Loucy (cell line): ENCODE data around the gene PPIL6.

Source experiments
- H2AFZ ChIP-seq: fragments of 200-600 bp; sonication (generic); 2 replicates; pipeline ENCODE4 v1.6.0; 2016; ENCODE audit warnings: antibody characterized with exemption, mild to moderate bottlenecking, low read length, moderate library complexity
- H3F3A ChIP-seq: fragments of 200-600 bp; 2 replicates; pipeline ENCODE4 v1.6.0; 2016; ENCODE audit warnings: antibody characterized with exemption, low read depth, mild to moderate bottlenecking
- H3K27me3 ChIP-seq: fragments of 200-600 bp; sonication (generic); 2 replicates; pipeline ENCODE4 v1.6.1; 2014; ENCODE audit warnings: low read length, mild to moderate bottlenecking; ENCODE audit not compliant: insufficient read depth, poor library complexity, severe bottlenecking
- H3K36me3 ChIP-seq: fragments of 200-600 bp; sonication (generic); 2 replicates; pipeline ENCODE4 v1.6.1; 2016; ENCODE audit warnings: low read length; ENCODE audit not compliant: insufficient read depth
- H3K4me1 ChIP-seq: fragments of 200-600 bp; sonication (generic); 2 replicates; pipeline ENCODE4 v1.5.1; 2014; ENCODE audit warnings: low read length, mild to moderate bottlenecking; ENCODE audit not compliant: insufficient read depth, poor library complexity, severe bottlenecking
- H3K4me2 ChIP-seq: fragments of 200-600 bp; sonication (generic); 2 replicates; pipeline ENCODE4 v1.6.0; 2014; ENCODE audit warnings: antibody characterized with exemption, low read length, low read depth, mild to moderate bottlenecking; ENCODE audit not compliant: poor library complexity, severe bottlenecking
- H3K4me3 ChIP-seq: fragments of 200-600 bp; sonication (generic); 2 replicates; pipeline ENCODE4 v1.5.1; 2014; ENCODE audit warnings: low read length, mild to moderate bottlenecking, mixed read lengths; ENCODE audit not compliant: poor library complexity, severe bottlenecking
- H3K79me2 ChIP-seq: fragments of 200-600 bp; sonication (generic); 2 replicates; pipeline ENCODE4 v1.6.1; 2014; ENCODE audit warnings: low read length; ENCODE audit not compliant: insufficient read depth
- H3K9ac ChIP-seq: fragments of 200-600 bp; sonication (generic); 2 replicates; pipeline ENCODE4 v1.6.0; 2014; ENCODE audit warnings: mild to moderate bottlenecking, low read depth, low read length, moderate library complexity; ENCODE audit not compliant: poor library complexity, severe bottlenecking
- H3K9me2 ChIP-seq: fragments of 200-600 bp; sonication (generic); replicated peaks from 2 replicates; pipeline ENCODE4 v1.6.1; 2016; ENCODE audit warnings: low read depth, low read length, mixed read lengths
- H3K9me3 ChIP-seq: fragments of 200-600 bp; sonication (generic); 2 replicates; pipeline ENCODE4 v1.6.1; 2014; ENCODE audit warnings: mild to moderate bottlenecking, antibody characterized with exemption, low read length, low read depth; ENCODE audit not compliant: insufficient read depth
- H4K20me1 ChIP-seq: fragments of 200-600 bp; sonication (generic); 2 replicates; pipeline ENCODE4 v1.6.0; 2014; ENCODE audit warnings: antibody characterized with exemption, low read length, mild to moderate bottlenecking; ENCODE audit not compliant: insufficient read depth, poor library complexity, severe bottlenecking
- CTCF ChIP-seq: fragments of 200-600 bp; sonication (generic); conservative IDR thresholded peaks from 2 replicates; pipeline ENCODE4 v1.5.1; 2014; ENCODE audit warnings: mild to moderate bottlenecking, antibody characterized with exemption, low read length
- EZH2phosphoT487 ChIP-seq: fragments of 200-600 bp; IDR thresholded peaks from 2 replicates; pipeline ENCODE4 v1.6.1; 2018; ENCODE audit warnings: antibody characterized with exemption, mild to moderate bottlenecking, moderate library complexity, borderline replicate concordance

The PPIL6 gene

DNA sequence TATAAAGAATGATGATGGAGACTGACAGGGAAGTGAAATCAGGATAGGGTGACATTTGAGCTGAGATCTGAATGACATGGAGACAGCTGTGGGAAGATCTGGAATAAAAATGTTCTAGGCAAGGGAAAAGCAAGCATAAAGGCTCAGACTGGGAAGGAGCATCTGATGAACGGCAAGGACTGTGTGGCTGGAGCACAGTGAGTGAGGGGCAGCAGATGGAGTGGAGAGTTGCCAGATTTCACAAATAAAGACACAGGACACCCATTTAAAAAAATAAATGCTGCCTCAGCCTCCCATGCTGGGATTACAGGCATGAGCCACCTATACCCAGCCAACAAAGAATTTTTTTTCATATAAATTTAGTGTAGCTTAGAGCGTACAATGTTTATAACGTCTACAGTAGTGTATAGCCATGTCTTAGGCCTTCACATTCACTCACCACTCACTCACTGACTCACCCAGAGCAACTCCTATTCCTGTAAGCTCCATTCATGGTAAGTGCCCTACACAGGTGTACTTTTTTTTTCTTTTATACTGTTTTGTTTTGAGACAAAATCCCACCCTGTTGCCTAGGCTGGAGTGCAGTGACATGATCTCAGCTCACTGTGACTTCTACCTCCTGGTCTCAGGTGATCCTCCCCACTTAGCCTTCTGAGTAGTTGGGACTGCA lies 45.0 kb upstream of the PPIL6 start:
- Histone ChIP-seq H3K79me2 (peaks cover 26% of the 10 kb centered on the region), H3K4me2 (no peak overlapping the region), H3K36me3 (0 out of 2 replicates have a peak, but pooled peaks cover 4% of the 10 kb centered on the region), H3F3A (no peaks in the 10 kb centered on the region), H3K27me3 (no peaks in the 10 kb centered on the region), H4K20me1 (peaks cover 16% of the 10 kb centered on the region), H3K9me2 (no peaks in the 10 kb centered on the region), H3K9ac (no peak overlapping the region), H3K4me1 (peaks cover 32% of the 10 kb centered on the region), H3K9me3 (no peaks in the 10 kb centered on the region), H3K4me3 (no peak overlapping the region), H2AFZ (no peak overlapping the region)
- no peak for TF ChIP-seq EZH2phosphoT487
- TF ChIP-seq CTCF, result no peak

GRCh38 chr6:109484122-109484521 lies 43.7 kb upstream of the PPIL6 start:
- 0 out of 2 replicates have a peak, but pooled peaks cover 4% of the 10 kb centered on the region for H3K36me3 ChIP-seq
- peak overlapping the region; percentile 76 for H3K4me2 ChIP-seq
- H3K4me1 ChIP-seq, result peaks cover 34% of the 10 kb centered on the region
- H3K9ac ChIP-seq, result peak overlapping the region; percentile 58
- no peaks in the 10 kb centered on the region for H3K27me3 ChIP-seq
- H4K20me1 ChIP-seq, result peaks cover 23% of the 10 kb centered on the region
- peak overlapping the region; percentile 76 for H3K4me3 ChIP-seq
- no peaks in the 10 kb centered on the region for H3K9me3 ChIP-seq
- no peak for TF ChIP-seq CTCF
- TF ChIP-seq EZH2phosphoT487, result no peak
- H3F3A ChIP-seq, result no peaks in the 10 kb centered on the region
- H3K79me2 ChIP-seq, result peaks cover 36% of the 10 kb centered on the region
- H3K9me2 ChIP-seq, result no peaks in the 10 kb centered on the region
- H2AFZ ChIP-seq, result peak overlapping the region; percentile 81

GRCh38 chr6:109483735-109484057 lies 43.3 kb upstream of the PPIL6 start:
- no peaks in the 10 kb centered on the region for H3K9me2 ChIP-seq
- peak overlapping the region; percentile 58 for H3K9ac ChIP-seq
- peaks cover 26% of the 10 kb centered on the region for H4K20me1 ChIP-seq
- peak overlapping the region; percentile 76 for H3K4me3 ChIP-seq
- peak overlapping the region; percentile 76 for H3K4me2 ChIP-seq
- TF ChIP-seq CTCF, result no peak
- TF ChIP-seq EZH2phosphoT487, result no peak
- 0 out of 2 replicates have a peak, but pooled peaks cover 4% of the 10 kb centered on the region for H3K36me3 ChIP-seq
- H3K27me3 ChIP-seq, result no peaks in the 10 kb centered on the region
- H3F3A ChIP-seq, result no peaks in the 10 kb centered on the region
- peaks cover 41% of the 10 kb centered on the region for H3K79me2 ChIP-seq
- H3K9me3 ChIP-seq, result no peaks in the 10 kb centered on the region
- H3K4me1 ChIP-seq, result peaks cover 38% of the 10 kb centered on the region
- peak overlapping the region; percentile 81 for H2AFZ ChIP-seq
